ENCODE data around the gene CHP1.

GRCh38 chr15:41269887-41270286 is 38.8 kb downstream of the CHP1 start:
- TF ChIP-seq CHD4 (IDR thresholded peaks at IDR 0.05; ENCODE audit: insufficient read depth, insufficient replicate concordance, low read depth, low read length, poor library complexity, severe bottlenecking) (no peak), CTCF (IDR thresholded peaks at IDR 0.05 in 2 of 3, conservative IDR thresholded peaks at IDR 0.05 in 1 of 3; ENCODE audit: insufficient read depth in 2 of 3, low read depth in 1 of 3, low read length in 3 of 3) (no peak), HSF4 (CRISPR knock-in tag; IDR thresholded peaks at IDR 0.05; ENCODE audit: borderline replicate concordance) (no peak), ZEB2 (IDR thresholded peaks at IDR 0.05) (no peak), REST (IDR thresholded peaks at IDR 0.05; ENCODE audit: borderline replicate concordance) (no peak), REST (CRISPR knock-in tag; IDR thresholded peaks at IDR 0.05; ENCODE audit: low read depth) (no peak), EGR1 (conservative IDR thresholded peaks at IDR 0.05) (no peak)

Measured in K562 (cell line).